ENCODE measurements around the gene GFOD1. TPM values are rescaled to one million over a fixed set of nuclear protein-coding genes. Genes with fewer than 3 reads are reported as not detected.

Gene GFOD1
- total and polyA plus RNA-seq, 2 of the 4 experiments (the other 2 are of a cell fraction): 1.8 to 3.4 TPM

GRCh38 chr6:13473768-13474165 lies 13.6 kb downstream of the GFOD1 start:
- in situ Hi-C loops (cut with MboI; ENCODE audit: low sequenced_read_pairs): no loop called here

More at GRCh38 chr6:13473768-13474165, 13.6 kb downstream of the GFOD1 start:
- Histone ChIP-seq H2AFZ (replicated peaks; ENCODE audit: low read length, poor library complexity) (no peak overlapping the region), H3K79me1 (ENCODE audit: low read depth in 1 of 2, low read length in 2 of 2) (peaks cover 7 to 20% of the 10 kb centered on the region in 2 experiments; a peak in 2 of 4 replicates), H2BK20ac (ENCODE audit: low read depth, low read length) (no peak overlapping the region), H3K56ac (ENCODE audit: extremely low read depth, insufficient read depth, low read length) (no peak overlapping the region), H3K9ac (ENCODE audit: low read depth, low read length) (no peak overlapping the region), H3K4me1 (ENCODE audit: control insufficient read depth, insufficient read depth, low read length) (no peaks in the 10 kb centered on the region; the same call in 1 of the 2 replicates), H3K9me3 (ENCODE audit: control insufficient read depth, insufficient read depth, low read length) (no peaks in the 10 kb centered on the region), H4K91ac (ENCODE audit: insufficient read depth, low read depth, low read length) (no peak overlapping the region), H4K5ac (ENCODE audit: low read depth, low read length) (no peak overlapping the region), H3K27me3 (ENCODE audit: control insufficient read depth, insufficient read depth, low read length) (no peaks in the 10 kb centered on the region), H2BK15ac (ENCODE audit: low read depth, low read length) (no peak overlapping the region), H3K23ac (ENCODE audit: low read depth, low read length) (no peak overlapping the region), H2BK120ac (ENCODE audit: low read depth, low read length) (no peak overlapping the region), H3K4me2 (ENCODE audit: low read depth, low read length) (no peak overlapping the region), H2BK5ac (ENCODE audit: low read depth, low read length, poor library complexity, severe bottlenecking) (no peak overlapping the region), H3K4me3 (ENCODE audit: insufficient read depth, low read depth, low read length) (no peak overlapping the region), H4K20me1 (ENCODE audit: insufficient read depth, low read length) (no peaks in the 10 kb centered on the region), H3K27ac (ENCODE audit: insufficient read depth, low read length) (no peak overlapping the region), H3K9me1 (ENCODE audit: insufficient read depth, low read length) (peaks cover 3% of the 10 kb centered on the region; the same call in 1 of the 2 replicates), H3K14ac (replicated peaks; ENCODE audit: low read depth, low read length) (no peak overlapping the region), H3K4ac (ENCODE audit: low read depth, low read length) (no peak overlapping the region), H3K36me3 (ENCODE audit: control insufficient read depth, insufficient read depth, low read length) (0 out of 2 replicates have a peak, but pooled peaks cover 2% of the 10 kb centered on the region), H3K18ac (ENCODE audit: low read depth, low read length) (no peak overlapping the region), H4K8ac (ENCODE audit: low read depth in 2 of 2, low read length in 2 of 2) (no peak overlapping the region), H2AK9ac (replicated peaks; ENCODE audit: low read depth, low read length, poor library complexity) (no peak overlapping the region), H2AK5ac (ENCODE audit: low read depth, low read length) (no peak overlapping the region)
- ATAC-seq (ENCODE audit: low read depth) (no peak), DNase-seq (no peak)
- dilution Hi-C loops (cut with HindIII; ENCODE audit: low sequenced_read_pairs, unreplicated experiment): no loop called here
- CTCF ChIA-PET: interaction anchor here (1.0 kb wide), 1 partner anchor 17 kb away, joined by 3 read pairs; no protein-coding TSS in a partner anchor
- POLR2A ChIA-PET (ENCODE audit: unreplicated experiment): no interaction called here
- TF ChIP-seq SMC3 (IDR thresholded peaks at IDR 0.05; ENCODE audit: low read depth, low read length) (no peak), RCOR1 (IDR thresholded peaks at IDR 0.05; ENCODE audit: insufficient replicate concordance, low read length) (no peak), MAZ (IDR thresholded peaks at IDR 0.05; ENCODE audit: borderline replicate concordance, low read depth, low read length) (no peak), NFE2L2 (IDR thresholded peaks at IDR 0.05; ENCODE audit: low read depth, low read length) (no peak), RFX5 (IDR thresholded peaks at IDR 0.05; ENCODE audit: low read depth, low read length) (no peak), MXI1 (IDR thresholded peaks at IDR 0.05; ENCODE audit: borderline replicate concordance, low read depth, low read length) (no peak), BHLHE40 (IDR thresholded peaks at IDR 0.05; ENCODE audit: low read depth, low read length) (no peak), MAFK (IDR thresholded peaks at IDR 0.05; ENCODE audit: low read depth, low read length) (no peak), RAD21 (IDR thresholded peaks at IDR 0.05; ENCODE audit: low read length) (no peak), CEBPB (IDR thresholded peaks at IDR 0.05; ENCODE audit: low read depth, low read length) (no peak), POLR2A (IDR thresholded peaks at IDR 0.05; ENCODE audit: low read depth, low read length) (no peak), FOS (IDR thresholded peaks at IDR 0.05; ENCODE audit: low read depth, low read length) (no peak), CHD1 (IDR thresholded peaks at IDR 0.05; ENCODE audit: low read depth, low read length) (no peak)
- TF ChIP-seq, protein P1, sequence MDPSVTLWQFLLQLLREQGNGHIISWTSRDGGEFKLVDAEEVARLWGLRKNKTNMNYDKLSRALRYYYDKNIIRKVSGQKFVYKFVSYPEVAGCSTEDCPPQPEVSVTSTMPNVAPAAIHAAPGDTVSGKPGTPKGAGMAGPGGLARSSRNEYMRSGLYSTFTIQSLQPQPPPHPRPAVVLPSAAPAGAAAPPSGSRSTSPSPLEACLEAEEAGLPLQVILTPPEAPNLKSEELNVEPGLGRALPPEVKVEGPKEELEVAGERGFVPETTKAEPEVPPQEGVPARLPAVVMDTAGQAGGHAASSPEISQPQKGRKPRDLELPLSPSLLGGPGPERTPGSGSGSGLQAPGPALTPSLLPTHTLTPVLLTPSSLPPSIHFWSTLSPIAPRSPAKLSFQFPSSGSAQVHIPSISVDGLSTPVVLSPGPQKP (IDR thresholded peaks at IDR 0.05; ENCODE audit: borderline replicate concordance, low read depth, low read length): no peak
- TF ChIP-seq, protein P2, sequence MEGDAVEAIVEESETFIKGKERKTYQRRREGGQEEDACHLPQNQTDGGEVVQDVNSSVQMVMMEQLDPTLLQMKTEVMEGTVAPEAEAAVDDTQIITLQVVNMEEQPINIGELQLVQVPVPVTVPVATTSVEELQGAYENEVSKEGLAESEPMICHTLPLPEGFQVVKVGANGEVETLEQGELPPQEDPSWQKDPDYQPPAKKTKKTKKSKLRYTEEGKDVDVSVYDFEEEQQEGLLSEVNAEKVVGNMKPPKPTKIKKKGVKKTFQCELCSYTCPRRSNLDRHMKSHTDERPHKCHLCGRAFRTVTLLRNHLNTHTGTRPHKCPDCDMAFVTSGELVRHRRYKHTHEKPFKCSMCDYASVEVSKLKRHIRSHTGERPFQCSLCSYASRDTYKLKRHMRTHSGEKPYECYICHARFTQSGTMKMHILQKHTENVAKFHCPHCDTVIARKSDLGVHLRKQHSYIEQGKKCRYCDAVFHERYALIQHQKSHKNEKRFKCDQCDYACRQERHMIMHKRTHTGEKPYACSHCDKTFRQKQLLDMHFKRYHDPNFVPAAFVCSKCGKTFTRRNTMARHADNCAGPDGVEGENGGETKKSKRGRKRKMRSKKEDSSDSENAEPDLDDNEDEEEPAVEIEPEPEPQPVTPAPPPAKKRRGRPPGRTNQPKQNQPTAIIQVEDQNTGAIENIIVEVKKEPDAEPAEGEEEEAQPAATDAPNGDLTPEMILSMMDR (conservative IDR thresholded peaks at IDR 0.05; ENCODE audit: low read depth, low read length): no peak
- TF ChIP-seq, protein P3, sequence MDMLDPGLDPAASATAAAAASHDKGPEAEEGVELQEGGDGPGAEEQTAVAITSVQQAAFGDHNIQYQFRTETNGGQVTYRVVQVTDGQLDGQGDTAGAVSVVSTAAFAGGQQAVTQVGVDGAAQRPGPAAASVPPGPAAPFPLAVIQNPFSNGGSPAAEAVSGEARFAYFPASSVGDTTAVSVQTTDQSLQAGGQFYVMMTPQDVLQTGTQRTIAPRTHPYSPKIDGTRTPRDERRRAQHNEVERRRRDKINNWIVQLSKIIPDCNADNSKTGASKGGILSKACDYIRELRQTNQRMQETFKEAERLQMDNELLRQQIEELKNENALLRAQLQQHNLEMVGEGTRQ (IDR thresholded peaks at IDR 0.05; ENCODE audit: low read depth, low read length): no peak
- no CpG with 5 or more reads among the region's 8 CpGs for WGBS, 2 experiments (ENCODE audit: extremely low coverage in 2 of 2, insufficient read length in 1 of 2)
- intact Hi-C loops (cut with micrococcal nuclease): no loop called here
- no TSS peak for BruUV-seq (replicated peaks)
